ENCODE results near the gene SCYGR6.
A peak's percentile ranks its signal among the peaks of the same experiment; 100 is the strongest.
"Not testable (repeated sequence)": the region's sequence is repeated elsewhere in the genome, so short reads cannot be mapped to it uniquely, and the experiment has no call there.

The SCYGR6 gene

GRCh38 chr2:227724394-227725039, at the start of gene SCYGR6:
TSS of gene SCYGR6 (minus strand) at chr2:227724757. CDS start at chr2:227724757, 0 bp downstream.
- intact Hi-C loops (cut with DNase I): no loop called here
- no peak for DNase-seq

DNA sequence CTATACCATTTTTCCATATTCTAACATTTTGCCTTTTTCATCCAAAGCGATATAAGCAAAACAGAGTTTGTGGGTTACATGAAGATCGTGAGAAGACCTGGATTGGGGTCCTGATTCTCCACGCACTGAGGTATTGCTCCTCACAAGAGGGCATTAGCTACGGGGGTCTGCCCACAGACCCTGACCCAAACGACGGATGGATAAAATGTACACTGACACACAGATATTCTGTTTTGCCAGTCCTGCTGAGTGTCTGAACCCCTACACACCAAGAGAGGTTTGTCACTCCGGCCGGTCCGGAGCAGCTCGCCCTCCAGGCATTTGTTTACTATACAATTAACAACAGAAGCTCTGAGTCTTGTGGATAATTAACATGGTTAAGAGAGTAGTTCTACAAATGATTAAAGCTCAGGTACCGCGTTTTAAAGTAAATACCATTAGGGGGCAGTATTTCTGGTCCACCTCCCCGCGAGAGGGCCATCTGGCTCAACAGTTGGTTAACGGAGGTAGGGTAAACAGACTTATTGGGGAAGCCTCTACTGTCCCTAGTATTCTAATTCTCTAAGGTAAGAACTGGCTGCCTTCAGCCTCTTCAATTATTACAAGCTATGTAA, 49.6 kb upstream of the SCYGR6 start:
- intact Hi-C loops (cut with DNase I): no loop called here
- no peak for DNase-seq

GRCh38 chr2:227772932-227773331, 48.4 kb upstream of the SCYGR6 start:
- intact Hi-C loops (cut with DNase I): no loop called here
- DNase-seq: no peak

GRCh38 chr2:227772197-227772661, 47.7 kb upstream of the SCYGR6 start:
- intact Hi-C loops (cut with DNase I): no loop called here
- DNase-seq: no peak

GRCh38 chr2:227767830-227768229, 43.3 kb upstream of the SCYGR6 start:
- intact Hi-C loops (cut with DNase I): loop anchor here (2.0 to 10.0 kb wide), 4 partner anchors 97 to 636 kb away; partner anchors contain the start of gene AGFG1
- DNase-seq: no peak

DNA sequence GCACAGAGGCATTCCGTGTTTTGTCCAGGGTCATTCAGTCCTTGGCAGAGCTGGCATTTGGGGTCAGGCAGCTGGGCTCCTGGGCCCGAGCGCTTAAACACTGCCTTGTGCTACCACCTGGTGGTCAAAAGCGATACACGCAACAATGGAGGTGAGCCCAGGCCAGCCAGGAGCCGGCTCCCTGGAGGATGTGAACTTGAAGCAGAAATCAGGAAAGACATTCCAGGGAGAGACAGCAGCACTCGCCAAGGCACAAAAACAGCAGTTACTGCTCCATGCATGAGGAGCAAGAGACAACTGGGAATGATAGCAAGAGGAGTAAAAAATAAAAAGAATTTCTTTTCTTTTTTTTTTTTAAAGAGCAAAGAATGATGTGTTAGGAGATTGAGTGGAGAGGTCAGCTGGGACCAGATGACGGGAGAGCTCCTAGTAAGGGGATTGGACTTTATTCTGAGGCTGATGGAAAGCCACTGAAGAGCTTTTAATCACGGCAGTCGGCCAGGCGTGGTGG, 41.9 kb upstream of the SCYGR6 start:
- peak; percentile 59 to 96 (median 78) for DNase-seq
- intact Hi-C loops (cut with DNase I): loop anchor here (1.0 to 10.0 kb wide), 5 partner anchors 98 to 634 kb away; partner anchors contain the start of gene AGFG1

DNA sequence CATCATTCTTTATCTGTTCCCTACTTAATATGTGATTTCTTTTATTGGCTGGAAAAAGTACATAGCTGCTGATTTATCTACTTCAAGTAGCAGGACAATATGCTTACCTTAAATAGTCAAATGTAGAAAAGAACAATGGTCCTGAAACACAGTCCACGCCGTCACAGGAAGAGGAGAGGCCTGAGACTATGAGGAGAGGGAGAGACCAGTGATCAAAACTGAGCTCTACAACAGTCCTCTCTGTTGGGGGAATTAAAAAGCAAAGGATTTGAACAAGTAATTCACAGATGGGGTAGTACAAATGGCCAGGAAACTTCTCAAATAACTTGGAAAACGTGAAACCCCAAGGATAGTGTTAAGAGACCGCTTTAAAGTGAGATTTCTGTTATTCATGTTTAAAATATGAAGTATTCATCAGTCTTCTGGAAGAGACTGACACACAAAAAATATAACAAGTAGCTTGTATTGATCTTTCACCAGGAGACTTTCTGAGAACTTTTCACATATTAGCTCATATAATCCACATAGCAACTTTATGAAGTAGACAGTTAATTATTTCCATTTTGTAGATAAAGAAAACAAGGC, 41.3 kb upstream of the SCYGR6 start:
- no peak for DNase-seq
- intact Hi-C loops (cut with DNase I): loop anchor here (1.0 to 10.0 kb wide), 5 partner anchors 99 to 634 kb away; partner anchors contain the start of gene AGFG1

DNA sequence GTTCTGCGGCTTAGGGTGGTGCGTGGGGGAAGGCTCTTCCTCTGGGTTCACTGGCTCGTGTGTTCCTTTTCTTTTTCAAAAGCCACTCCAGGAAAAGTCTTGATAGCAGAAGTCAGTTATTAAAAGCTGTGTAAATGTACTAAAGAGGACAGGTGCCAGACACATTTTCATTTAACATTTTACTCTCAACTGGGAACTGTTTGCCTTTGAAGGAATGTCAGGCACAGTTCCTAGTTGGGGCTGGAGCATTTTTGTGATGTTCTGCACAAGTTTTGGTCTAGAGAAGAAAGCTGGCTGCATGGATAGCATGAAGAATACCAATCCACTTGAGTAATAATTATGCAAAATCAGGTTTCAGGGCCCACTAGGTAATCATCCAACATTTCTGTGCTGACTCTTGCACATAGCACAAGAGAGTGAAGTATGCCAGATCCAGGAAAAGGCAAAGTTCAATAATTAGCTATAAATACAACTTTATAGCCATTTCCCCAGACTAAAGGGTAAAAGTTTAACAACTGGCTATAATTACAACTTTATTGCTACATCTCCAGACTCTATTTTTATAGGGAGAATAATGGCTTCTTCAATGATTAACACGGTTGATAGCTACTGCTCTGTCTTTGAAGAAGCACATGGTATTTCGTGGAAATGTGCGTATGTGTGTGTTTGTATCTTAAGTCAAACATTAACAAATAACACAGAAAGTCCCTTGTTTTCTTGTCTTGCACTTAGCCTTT, 37.4 kb upstream of the SCYGR6 start:
- no peak for DNase-seq

DNA sequence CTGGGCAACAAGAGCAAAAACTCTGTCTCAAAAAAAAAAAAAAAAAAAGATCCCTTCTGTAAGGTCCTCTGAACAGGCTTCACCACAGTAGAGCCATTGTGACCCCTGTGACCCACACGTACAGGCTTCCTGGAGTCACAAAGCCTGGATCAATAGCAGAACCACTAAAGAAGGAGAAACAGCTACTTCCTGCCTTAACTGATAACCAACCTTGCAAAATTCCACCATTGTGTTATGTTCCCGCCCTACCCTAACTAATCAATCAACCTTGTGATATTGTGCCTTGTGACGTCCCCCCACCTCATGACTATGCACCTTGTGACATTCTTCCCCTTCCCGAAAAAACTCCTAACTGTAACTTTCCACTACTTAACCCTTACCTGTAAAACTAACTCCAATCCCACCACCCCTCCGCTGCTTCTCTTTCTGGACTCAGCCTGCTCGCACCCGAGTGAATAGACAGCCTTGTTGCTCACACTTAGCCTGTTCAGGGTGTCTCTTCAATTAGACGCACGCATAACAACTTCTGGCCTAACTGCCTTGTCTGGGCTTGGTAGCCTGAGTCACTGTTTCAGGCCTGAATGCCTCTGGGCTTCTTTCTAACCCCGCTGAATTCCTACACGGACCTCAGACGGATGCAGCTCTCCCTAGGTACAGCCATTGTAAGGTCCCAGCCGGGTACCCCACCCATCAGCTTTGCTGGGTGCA, 35.0 kb upstream of the SCYGR6 start:
- intact Hi-C loops (cut with DNase I): loop anchor here (10.0 kb wide), 1 partner anchor 105 kb away; no protein-coding TSS in a partner anchor
- DNase-seq: no peak

More for the DNA sequence above, 37.4 kb upstream of the SCYGR6 start:
- intact Hi-C loops (cut with DNase I): loop anchor here (10.0 kb wide), 1 partner anchor 103 kb away; no protein-coding TSS in a partner anchor

DNA sequence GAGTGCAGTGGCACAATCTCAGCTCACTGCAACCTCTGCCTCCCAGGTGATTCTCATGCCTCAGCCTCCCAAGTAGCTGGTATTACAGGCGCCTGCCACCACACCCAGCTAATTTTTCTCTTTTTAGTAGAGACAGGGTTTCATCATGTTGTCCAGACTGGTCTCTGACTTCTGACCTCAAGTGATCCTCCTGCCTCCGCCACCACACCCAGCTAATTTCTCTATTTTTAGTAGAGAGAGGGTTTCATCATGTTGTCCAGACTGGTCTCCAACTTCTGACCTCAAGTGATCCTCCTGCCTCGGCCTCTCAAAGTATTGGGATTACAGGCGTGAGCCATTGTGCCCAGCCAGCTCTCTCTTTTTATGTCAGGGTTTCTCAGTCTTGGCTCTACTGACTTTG, 31.7 kb upstream of the SCYGR6 start:
- intact Hi-C loops (cut with DNase I); DNase-seq: not testable (repeated sequence)

DNA sequence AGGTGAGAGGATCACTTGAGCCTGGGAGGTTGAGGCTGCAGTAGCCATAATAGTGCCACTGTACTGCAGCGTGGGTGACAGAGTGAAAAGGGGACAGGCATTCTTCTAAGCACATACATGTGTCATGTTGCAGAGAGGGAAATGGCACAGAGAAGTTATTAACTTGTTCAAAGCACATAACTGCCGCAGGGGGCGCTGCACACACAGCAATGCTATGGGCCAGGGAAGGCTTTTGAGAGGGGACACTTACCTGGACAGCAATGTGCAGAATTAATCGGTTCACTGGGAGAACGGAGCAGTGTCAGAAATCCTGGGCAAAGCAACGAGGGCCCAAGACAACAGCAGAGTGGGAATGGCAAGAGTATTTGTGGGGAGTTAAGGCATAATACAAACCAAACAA, 23.5 kb upstream of the SCYGR6 start:
- no peak for DNase-seq
- intact Hi-C loops (cut with DNase I): no loop called here

DNA sequence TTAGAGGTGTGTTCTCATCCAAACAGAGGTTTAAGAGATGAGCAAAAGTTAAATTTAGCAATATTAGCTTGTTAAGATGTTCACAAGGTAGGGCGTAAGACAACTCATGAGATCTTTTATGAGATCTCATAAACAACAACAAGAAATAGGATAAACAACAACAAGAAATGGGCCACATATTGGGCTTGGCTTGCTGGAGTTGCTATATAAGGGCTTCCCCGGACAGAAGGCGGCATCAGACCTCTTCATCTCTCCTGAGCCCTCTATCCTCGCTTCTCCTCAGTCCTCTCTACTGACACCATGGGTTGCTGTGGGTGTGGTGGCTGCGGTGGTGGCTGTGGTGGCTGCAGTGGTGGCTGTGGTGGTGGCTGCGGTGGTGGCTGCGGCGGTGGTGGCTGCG, 21.0 kb upstream of the SCYGR6 start, which contains the start of gene SCYGR8:
TSS of gene SCYGR8 (plus strand) at position 301 of the 400 bp plus-strand sequence. CDS start at position 301, 0 bp downstream.
- no peak for DNase-seq
- intact Hi-C loops (cut with DNase I): no loop called here

DNA sequence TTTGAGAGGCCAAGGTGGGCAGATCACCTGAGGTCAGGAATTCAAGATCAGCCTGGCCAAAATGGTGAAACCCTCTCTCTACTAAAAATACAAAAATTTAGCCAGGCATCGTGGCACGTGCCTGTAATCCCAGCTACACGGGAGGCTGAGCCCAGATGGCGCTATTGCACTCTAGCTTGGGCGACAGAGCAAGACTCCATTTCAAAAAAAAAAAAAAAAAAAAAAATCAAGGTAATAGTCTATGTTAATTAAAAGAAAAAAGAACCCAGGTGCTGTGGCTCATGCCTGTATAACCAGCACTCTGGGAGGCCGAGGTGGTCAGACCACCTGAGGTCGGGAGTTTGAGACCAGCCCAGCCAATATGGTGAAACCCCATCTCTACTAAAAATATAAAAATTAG, 16.1 kb upstream of the SCYGR6 start:
- intact Hi-C loops (cut with DNase I): not testable (repeated sequence)

GRCh38 chr2:227739351-227739750, 14.8 kb upstream of the SCYGR6 start:
- intact Hi-C loops (cut with DNase I): no loop called here
- no peak for DNase-seq

More for the DNA sequence above, 16.1 kb upstream of the SCYGR6 start:
- DNase-seq: not testable (repeated sequence)

GRCh38 chr2:227728035-227728434, 3.5 kb upstream of the SCYGR6 start, which contains the start of gene SCYGR7:
TSS of gene SCYGR7 (plus strand) at chr2:227728335. CDS start at chr2:227728335, 0 bp downstream.
- intact Hi-C loops (cut with DNase I): no loop called here
- no peak for DNase-seq

DNA sequence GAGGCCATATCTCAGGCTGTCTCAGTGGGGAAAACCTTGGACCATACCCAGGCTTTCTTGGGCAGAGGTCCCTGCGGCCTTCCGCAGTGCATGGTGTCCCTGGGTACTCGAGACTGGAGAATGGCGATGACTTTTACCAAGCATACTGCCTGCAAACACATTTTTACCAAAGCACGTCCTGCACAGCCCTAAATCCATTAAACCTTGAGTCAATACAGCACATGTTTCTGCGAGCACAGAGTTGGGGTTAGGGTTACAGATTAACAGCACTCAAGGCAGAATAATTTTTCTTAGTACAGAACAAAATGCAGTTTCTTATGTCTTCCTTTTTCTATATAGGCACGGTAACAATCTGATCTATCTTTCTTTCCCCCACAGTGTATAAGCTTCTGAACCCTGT, 1.7 kb downstream of the SCYGR6 start:
- DNase-seq; intact Hi-C loops (cut with DNase I): not testable (repeated sequence)

GRCh38 chr2:227720680-227721079, 3.9 kb downstream of the SCYGR6 start:
- DNase-seq: no peak
- intact Hi-C loops (cut with DNase I): no loop called here

GRCh38 chr2:227719641-227720040, 4.9 kb downstream of the SCYGR6 start:
- DNase-seq: no peak
- intact Hi-C loops (cut with DNase I): no loop called here

Data from posterior cingulate gyrus (tissue), 11 donors.